Fibroblast of the conjunctiva (primary cell): ENCODE results near the gene WSB2.

Experiments used
- DNase-seq: peaks from one replicate; pipeline ENCODE4 v3.0.0-alpha.2; 2010; ENCODE audit warnings: low read depth

Gene WSB2

DNA sequence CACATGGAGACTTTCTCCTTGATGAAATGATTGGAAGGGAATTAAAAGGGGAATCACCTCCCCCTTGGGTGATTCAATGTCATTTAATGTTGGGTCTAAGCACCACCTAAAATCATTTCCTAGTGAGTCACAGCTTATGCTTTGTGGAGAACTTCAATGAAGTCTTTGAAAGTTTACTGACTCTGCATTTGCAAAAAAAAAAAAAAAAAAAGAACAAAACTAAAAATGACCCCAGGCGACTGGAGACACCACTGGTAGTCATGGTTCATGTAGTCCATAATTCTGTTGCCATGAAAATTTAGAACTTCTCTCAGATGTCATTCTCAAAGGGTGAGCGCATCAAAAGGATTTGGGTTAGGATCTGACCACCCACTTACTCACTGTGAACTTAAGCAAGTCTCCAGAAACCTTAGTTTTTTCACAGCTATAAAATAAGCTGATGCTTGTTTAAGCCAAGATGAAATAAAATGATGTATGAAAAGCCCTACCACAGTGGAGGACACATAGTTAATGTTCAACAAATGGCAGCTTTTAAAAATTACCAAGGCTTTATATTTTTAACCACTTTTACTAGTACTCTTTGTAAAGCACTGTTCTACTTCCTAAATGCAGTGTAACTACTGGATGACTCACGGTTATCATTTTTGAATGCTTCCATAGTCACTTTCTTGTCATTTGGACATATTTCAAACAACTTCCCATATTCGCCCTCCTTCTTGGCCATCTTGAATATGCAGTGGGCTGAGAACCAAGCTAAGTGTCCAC is 74.1 kb downstream of the WSB2 start:
- no peak for DNase-seq

GRCh38 chr12:117985182-117985581 is 75.8 kb downstream of the WSB2 start:
- DNase-seq, result no peak
